Measurements from ENCODE around the gene PUS1. TPM values are rescaled to one million over a fixed set of nuclear protein-coding genes. Genes with fewer than 3 reads are reported as not detected.

PUS1 gene
- total and polyA plus RNA-seq, 4 donors = 6.8 to 35.6 (median 29.8) TPM

DNA sequence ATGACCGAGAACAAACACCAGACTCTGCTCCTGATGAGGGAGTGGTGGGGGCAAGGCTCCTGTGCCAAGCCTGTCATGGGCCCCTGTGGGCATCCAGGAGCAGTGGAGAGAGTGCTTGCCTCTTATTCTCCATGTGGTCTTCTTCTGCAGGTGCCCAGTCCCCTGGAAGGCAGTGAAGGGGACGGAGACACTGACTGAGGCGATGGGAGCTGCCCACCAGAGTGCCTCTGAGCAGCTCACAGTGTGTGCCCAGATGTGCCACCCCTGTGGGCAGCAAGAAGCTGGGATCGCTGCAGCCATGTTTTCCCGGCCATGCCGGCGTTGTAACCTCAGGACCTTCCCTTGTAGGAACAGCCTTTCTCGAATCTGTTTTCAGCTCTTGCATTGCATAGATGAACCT lies 14.3 kb downstream of the PUS1 start:
- no peaks in the 10 kb centered on the region for H3K27me3 ChIP-seq (ENCODE audit: control insufficient read depth in 3 of 3, insufficient read depth in 3 of 3, low read length in 2 of 3)
- TF ChIP-seq, protein P1, sequence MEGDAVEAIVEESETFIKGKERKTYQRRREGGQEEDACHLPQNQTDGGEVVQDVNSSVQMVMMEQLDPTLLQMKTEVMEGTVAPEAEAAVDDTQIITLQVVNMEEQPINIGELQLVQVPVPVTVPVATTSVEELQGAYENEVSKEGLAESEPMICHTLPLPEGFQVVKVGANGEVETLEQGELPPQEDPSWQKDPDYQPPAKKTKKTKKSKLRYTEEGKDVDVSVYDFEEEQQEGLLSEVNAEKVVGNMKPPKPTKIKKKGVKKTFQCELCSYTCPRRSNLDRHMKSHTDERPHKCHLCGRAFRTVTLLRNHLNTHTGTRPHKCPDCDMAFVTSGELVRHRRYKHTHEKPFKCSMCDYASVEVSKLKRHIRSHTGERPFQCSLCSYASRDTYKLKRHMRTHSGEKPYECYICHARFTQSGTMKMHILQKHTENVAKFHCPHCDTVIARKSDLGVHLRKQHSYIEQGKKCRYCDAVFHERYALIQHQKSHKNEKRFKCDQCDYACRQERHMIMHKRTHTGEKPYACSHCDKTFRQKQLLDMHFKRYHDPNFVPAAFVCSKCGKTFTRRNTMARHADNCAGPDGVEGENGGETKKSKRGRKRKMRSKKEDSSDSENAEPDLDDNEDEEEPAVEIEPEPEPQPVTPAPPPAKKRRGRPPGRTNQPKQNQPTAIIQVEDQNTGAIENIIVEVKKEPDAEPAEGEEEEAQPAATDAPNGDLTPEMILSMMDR (IDR thresholded peaks at IDR 0.05; ENCODE audit: control extremely low read depth, extremely low read depth) = no peak
- H3K9ac ChIP-seq (ENCODE audit: insufficient read depth in 1 of 2, low read length in 2 of 2) = no peak overlapping the region
- no peak overlapping the region for H3K27ac ChIP-seq (ENCODE audit: low read depth in 1 of 2, low read length in 1 of 2)
- no peak overlapping the region for H3K4me3 ChIP-seq
- 98% methylated on average over 8 of the region's 8 CpGs for WGBS, 2 donors
- no peak for ATAC-seq (ENCODE audit: insufficient read depth, low FRiP score)
- peaks cover 0 to 4% (median 0%) of the 10 kb centered on the region in 4 donors for H3K9me3 ChIP-seq (ENCODE audit: control insufficient read depth in 4 of 4, insufficient read depth in 3 of 4, low read length in 3 of 4)
- peaks cover 5 to 27% (median 8%) of the 10 kb centered on the region in 4 donors for H3K36me3 ChIP-seq (ENCODE audit: control insufficient read depth in 4 of 4, insufficient read depth in 4 of 4, low read length in 4 of 4)
- DNase-seq = no peak
- no peaks in the 10 kb centered on the region for H3K4me1 ChIP-seq (ENCODE audit: control insufficient read depth in 5 of 5, insufficient read depth in 5 of 5, low read length in 5 of 5)

DNA sequence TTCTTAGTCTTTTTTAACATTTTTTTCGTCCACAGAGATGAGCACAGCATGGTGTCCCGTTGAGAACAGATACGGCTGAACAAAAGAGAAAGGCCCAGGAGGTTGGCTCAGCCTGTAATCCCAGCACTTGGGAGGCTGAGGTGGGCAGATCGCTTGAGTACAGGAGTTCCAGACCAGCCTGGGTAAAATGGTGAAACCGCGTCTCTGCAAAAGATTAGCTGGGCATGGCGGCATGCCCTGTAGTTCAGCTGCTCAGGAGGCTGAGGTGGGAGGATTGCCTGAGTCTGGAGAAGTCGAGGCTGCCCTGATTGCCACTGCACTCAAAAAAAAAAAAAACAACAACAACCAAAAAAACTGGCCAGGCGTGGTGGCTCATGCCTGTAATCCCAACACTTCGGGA lies 14.8 kb downstream of the PUS1 start:
- Histone ChIP-seq H3K4me3 (no peak overlapping the region), H3K27me3 (ENCODE audit: control insufficient read depth in 3 of 3, insufficient read depth in 3 of 3, low read length in 2 of 3) (no peaks in the 10 kb centered on the region), H3K27ac (ENCODE audit: low read depth in 1 of 2, low read length in 1 of 2) (no peak overlapping the region), H3K36me3 (ENCODE audit: control insufficient read depth in 4 of 4, insufficient read depth in 4 of 4, low read length in 4 of 4) (peaks cover 5 to 27% (median 8%) of the 10 kb centered on the region in 4 donors), H3K4me1 (ENCODE audit: control insufficient read depth in 5 of 5, insufficient read depth in 5 of 5, low read length in 5 of 5) (no peaks in the 10 kb centered on the region), H3K9me3 (ENCODE audit: control insufficient read depth in 4 of 4, insufficient read depth in 3 of 4, low read length in 3 of 4) (peaks cover 0 to 4% (median 0%) of the 10 kb centered on the region in 4 donors), H3K9ac (ENCODE audit: insufficient read depth in 1 of 2, low read length in 2 of 2) (no peak overlapping the region)
- TF ChIP-seq, protein P1 (IDR thresholded peaks at IDR 0.05; ENCODE audit: control extremely low read depth, extremely low read depth) = no peak
- ATAC-seq (ENCODE audit: insufficient read depth, low FRiP score) = no peak
- WGBS, 2 donors = 97% methylated on average over 10 of the region's 10 CpGs
- DNase-seq = no peak

DNA sequence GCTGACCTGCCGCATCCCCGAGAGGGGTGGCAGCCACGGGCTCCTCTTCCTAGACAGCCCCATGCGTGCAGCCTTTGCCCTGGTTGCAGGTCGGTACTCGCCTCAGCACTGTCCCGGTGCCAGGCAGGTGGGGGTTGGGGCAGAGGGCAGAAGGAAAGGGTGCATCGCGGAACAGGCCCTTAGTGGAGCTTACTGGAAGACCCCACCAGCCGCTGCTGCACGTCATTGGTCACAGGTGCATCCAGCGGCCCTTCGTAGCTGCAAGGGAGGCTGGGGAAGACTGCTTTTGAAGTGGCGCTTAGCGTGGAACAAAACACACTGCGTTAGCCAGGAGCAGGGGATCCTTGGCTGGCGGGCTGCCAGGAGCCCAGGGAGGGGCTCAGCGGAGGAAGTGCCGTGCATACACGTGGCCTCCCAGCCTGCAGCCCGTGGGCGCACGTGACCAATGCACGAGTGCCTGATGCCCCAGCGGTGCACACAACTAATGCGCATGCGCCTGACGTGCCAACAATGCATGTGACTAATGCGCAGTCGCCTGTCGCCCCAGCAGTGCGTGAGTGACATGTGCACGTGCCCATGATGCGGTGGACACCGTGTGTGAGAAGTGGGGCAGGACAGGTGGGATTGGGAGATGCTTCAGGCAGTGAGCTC lies 15.7 kb downstream of the PUS1 start:
- Histone ChIP-seq H3K27ac (ENCODE audit: low read depth in 1 of 2, low read length in 1 of 2) (no peak overlapping the region), H3K9ac (ENCODE audit: insufficient read depth in 1 of 2, low read length in 2 of 2) (no peak overlapping the region), H3K9me3 (ENCODE audit: control insufficient read depth in 4 of 4, insufficient read depth in 3 of 4, low read length in 3 of 4) (peaks cover 0 to 4% (median 0%) of the 10 kb centered on the region in 4 donors), H3K27me3 (ENCODE audit: control insufficient read depth in 3 of 3, insufficient read depth in 3 of 3, low read length in 2 of 3) (no peaks in the 10 kb centered on the region), H3K4me1 (ENCODE audit: control insufficient read depth in 5 of 5, insufficient read depth in 5 of 5, low read length in 5 of 5) (peaks cover 0 to 1% (median 0%) of the 10 kb centered on the region in 5 donors), H3K36me3 (ENCODE audit: control insufficient read depth in 4 of 4, insufficient read depth in 4 of 4, low read length in 4 of 4) (peaks cover 5 to 25% (median 6%) of the 10 kb centered on the region in 4 donors), H3K4me3 (no peak overlapping the region)
- no peak for DNase-seq
- no peak for ATAC-seq (ENCODE audit: insufficient read depth, low FRiP score)
- 88 to 90% methylated on average over 35 of the region's 35 CpGs for WGBS, 2 donors
- TF ChIP-seq, protein P1 (IDR thresholded peaks at IDR 0.05; ENCODE audit: control extremely low read depth, extremely low read depth) = no peak
